A673 (cell line): ENCODE measurements around the gene CCDC169.

Experiments used
- EZH2 ChIP-seq: fragments of 200-600 bp; sonication (generic); IDR thresholded peaks from 2 replicates; pipeline ENCODE4 v1.6.1; 2017; ENCODE audit warnings: borderline replicate concordance, low read depth, mild to moderate bottlenecking, mixed read lengths, antibody characterized with exemption, low read length; ENCODE audit not compliant: poor library complexity, severe bottlenecking
- TF ChIP-seq, protein P1 (sequence below): fragments of 300-800, 200-600 bp; sonication (generic); conservative IDR thresholded peaks from 2 replicates; pipeline ENCODE4 v1.5.1; 2017; ENCODE audit warnings: low read depth, mild to moderate bottlenecking, antibody characterized with exemption, low read length, moderate library complexity, mixed read lengths

DNA sequence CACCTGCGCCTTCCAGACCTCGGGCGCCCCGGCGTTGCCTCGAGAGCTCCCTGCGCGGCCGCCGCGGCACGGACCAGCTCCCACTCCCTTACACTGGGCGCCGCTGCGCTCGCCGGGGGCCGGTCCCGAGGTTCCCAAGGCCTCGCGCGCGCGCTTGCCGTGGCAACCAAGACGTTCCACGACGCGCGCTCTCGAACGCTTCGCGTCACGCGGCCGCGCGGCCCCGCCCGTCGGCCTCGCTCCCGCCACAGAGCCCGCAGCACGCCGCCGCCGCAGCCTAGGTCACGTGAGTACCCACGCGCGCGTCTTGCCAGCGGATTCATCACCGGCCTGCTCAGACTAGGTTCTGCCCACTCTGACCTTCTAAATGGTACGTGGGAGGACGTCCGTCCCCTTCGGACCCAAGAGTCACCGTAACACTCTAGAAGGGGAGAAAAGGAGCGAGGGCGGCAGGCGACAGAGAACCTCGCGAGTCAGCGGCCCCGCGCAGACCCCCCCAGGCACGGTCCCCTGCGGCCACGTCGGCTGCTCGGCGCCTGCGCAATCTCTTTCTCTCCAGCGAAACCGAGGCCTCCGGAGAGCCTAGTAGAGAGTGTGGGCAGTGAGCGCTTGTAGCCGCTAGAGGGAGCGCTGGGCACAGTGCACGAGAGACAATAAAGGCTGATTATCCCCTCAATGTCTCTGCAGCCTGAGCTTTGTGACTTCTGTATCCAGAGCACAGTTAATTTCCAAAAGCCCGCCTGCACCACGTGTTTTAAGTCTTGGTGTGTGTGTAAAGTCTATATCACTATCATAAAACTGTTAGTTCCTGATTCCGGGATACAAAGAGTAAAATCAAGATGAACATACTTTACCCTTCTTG, 48.8 kb upstream of the CCDC169 start, which contains the start of gene SPART:
- TF ChIP-seq, protein P1, sequence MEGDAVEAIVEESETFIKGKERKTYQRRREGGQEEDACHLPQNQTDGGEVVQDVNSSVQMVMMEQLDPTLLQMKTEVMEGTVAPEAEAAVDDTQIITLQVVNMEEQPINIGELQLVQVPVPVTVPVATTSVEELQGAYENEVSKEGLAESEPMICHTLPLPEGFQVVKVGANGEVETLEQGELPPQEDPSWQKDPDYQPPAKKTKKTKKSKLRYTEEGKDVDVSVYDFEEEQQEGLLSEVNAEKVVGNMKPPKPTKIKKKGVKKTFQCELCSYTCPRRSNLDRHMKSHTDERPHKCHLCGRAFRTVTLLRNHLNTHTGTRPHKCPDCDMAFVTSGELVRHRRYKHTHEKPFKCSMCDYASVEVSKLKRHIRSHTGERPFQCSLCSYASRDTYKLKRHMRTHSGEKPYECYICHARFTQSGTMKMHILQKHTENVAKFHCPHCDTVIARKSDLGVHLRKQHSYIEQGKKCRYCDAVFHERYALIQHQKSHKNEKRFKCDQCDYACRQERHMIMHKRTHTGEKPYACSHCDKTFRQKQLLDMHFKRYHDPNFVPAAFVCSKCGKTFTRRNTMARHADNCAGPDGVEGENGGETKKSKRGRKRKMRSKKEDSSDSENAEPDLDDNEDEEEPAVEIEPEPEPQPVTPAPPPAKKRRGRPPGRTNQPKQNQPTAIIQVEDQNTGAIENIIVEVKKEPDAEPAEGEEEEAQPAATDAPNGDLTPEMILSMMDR: peak; percentile 99
- no peak for TF ChIP-seq EZH2
